ENCODE measurements around the gene MSLN.

MSLN gene

DNA sequence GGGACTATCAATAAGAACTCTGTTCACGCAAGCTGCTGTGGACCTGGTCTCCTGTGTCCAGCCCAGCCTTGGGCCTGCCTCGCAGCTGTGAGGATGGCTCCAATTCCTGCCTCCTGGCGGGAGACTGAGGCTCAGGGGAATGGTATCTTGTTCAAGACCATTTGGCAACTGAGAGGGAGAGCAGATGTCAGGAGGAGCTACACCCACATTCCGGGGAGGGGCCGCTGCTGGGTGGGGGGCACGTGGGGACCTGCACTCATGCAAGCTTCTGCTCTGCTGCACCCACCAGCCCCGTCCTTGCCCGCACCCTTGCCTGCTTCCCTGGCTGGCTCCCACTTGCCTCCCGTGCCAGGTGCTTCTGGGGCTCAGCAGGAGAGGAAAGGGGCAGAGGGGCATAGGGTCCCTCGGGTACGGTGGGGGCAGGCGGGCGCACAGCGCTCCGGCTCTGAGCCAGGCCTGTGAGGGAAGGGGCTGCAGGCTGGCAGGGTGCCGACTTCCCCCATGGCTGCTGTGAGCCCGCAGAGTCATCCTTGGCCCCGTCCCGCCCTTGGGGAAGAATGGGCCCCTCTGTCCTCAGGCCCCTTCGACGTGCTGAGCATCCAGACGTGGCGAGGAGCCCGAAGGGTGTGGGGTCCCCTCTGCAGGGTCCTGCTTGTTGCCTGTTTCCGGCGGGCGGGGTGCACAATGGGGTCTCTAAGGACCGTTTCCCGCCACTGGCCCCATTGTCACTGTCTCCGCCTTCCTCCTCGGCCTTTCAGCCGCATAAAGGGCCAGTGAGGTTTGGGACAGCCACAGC is 42.9 kb upstream of the MSLN start:
- no peak overlapping the region for H3K4me3 ChIP-seq (ENCODE audit: low read depth, low read length, poor library complexity, severe bottlenecking)
- no peaks in the 10 kb centered on the region for H3K9me2 ChIP-seq (ENCODE audit: low read depth, low read length)
- no peak overlapping the region for H3K9ac ChIP-seq (ENCODE audit: low read length)
- no peaks in the 10 kb centered on the region for H3K9me3 ChIP-seq (ENCODE audit: low read length)
- H2AFZ ChIP-seq (ENCODE audit: low read length) = no peak overlapping the region
- TF ChIP-seq, protein P1, sequence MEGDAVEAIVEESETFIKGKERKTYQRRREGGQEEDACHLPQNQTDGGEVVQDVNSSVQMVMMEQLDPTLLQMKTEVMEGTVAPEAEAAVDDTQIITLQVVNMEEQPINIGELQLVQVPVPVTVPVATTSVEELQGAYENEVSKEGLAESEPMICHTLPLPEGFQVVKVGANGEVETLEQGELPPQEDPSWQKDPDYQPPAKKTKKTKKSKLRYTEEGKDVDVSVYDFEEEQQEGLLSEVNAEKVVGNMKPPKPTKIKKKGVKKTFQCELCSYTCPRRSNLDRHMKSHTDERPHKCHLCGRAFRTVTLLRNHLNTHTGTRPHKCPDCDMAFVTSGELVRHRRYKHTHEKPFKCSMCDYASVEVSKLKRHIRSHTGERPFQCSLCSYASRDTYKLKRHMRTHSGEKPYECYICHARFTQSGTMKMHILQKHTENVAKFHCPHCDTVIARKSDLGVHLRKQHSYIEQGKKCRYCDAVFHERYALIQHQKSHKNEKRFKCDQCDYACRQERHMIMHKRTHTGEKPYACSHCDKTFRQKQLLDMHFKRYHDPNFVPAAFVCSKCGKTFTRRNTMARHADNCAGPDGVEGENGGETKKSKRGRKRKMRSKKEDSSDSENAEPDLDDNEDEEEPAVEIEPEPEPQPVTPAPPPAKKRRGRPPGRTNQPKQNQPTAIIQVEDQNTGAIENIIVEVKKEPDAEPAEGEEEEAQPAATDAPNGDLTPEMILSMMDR (IDR thresholded peaks at IDR 0.05; ENCODE audit: low read length) = no peak
- TF ChIP-seq EZH2 (IDR thresholded peaks at IDR 0.05; ENCODE audit: borderline replicate concordance, low read length) = no peak
- peaks cover 18% of the 10 kb centered on the region for H3K27me3 ChIP-seq (ENCODE audit: insufficient read depth, low read length)
- no peaks in the 10 kb centered on the region for H3F3A ChIP-seq (ENCODE audit: insufficient read depth, low read length)
- no peak overlapping the region for H3K4me2 ChIP-seq (ENCODE audit: low read length)
- peaks cover 34% of the 10 kb centered on the region for H3K4me1 ChIP-seq (ENCODE audit: insufficient read depth, low read length, severe bottlenecking)
- peaks cover 1% of the 10 kb centered on the region for H3K36me3 ChIP-seq (ENCODE audit: insufficient read depth, low read length)
- H3K27ac ChIP-seq (ENCODE audit: low read depth, low read length, poor library complexity, severe bottlenecking) = no peak overlapping the region
- H4K20me1 ChIP-seq (ENCODE audit: insufficient read depth, low read length) = no peaks in the 10 kb centered on the region
- H3K79me2 ChIP-seq (ENCODE audit: insufficient read depth, low read length) = no peaks in the 10 kb centered on the region

GRCh38 chr16:718389-718788 is 42.1 kb upstream of the MSLN start:
- H3K9me2 ChIP-seq (ENCODE audit: low read depth, low read length) = no peaks in the 10 kb centered on the region
- peaks cover 40% of the 10 kb centered on the region for H3K4me1 ChIP-seq (ENCODE audit: insufficient read depth, low read length, severe bottlenecking)
- no peaks in the 10 kb centered on the region for H3K79me2 ChIP-seq (ENCODE audit: insufficient read depth, low read length)
- H3K9ac ChIP-seq (ENCODE audit: low read length) = no peak overlapping the region
- no peak overlapping the region for H3K4me3 ChIP-seq (ENCODE audit: low read depth, low read length, poor library complexity, severe bottlenecking)
- TF ChIP-seq EZH2 (IDR thresholded peaks at IDR 0.05; ENCODE audit: borderline replicate concordance, low read length) = no peak
- TF ChIP-seq, protein P1 (IDR thresholded peaks at IDR 0.05; ENCODE audit: low read length) = no peak
- H3F3A ChIP-seq (ENCODE audit: insufficient read depth, low read length) = no peaks in the 10 kb centered on the region
- peaks cover 18% of the 10 kb centered on the region for H3K27me3 ChIP-seq (ENCODE audit: insufficient read depth, low read length)
- no peaks in the 10 kb centered on the region for H3K9me3 ChIP-seq (ENCODE audit: low read length)
- H2AFZ ChIP-seq (ENCODE audit: low read length) = no peak overlapping the region
- H3K36me3 ChIP-seq (ENCODE audit: insufficient read depth, low read length) = peaks cover 8% of the 10 kb centered on the region
- no peak overlapping the region for H3K4me2 ChIP-seq (ENCODE audit: low read length)
- no peak overlapping the region for H3K27ac ChIP-seq (ENCODE audit: low read depth, low read length, poor library complexity, severe bottlenecking)
- no peaks in the 10 kb centered on the region for H4K20me1 ChIP-seq (ENCODE audit: insufficient read depth, low read length)

GRCh38 chr16:718922-719321 is 41.6 kb upstream of the MSLN start:
- no peaks in the 10 kb centered on the region for H3F3A ChIP-seq (ENCODE audit: insufficient read depth, low read length)
- peaks cover 42% of the 10 kb centered on the region for H3K4me1 ChIP-seq (ENCODE audit: insufficient read depth, low read length, severe bottlenecking)
- H2AFZ ChIP-seq (ENCODE audit: low read length) = no peak overlapping the region
- H3K27me3 ChIP-seq (ENCODE audit: insufficient read depth, low read length) = peaks cover 18% of the 10 kb centered on the region
- no peak overlapping the region for H3K9ac ChIP-seq (ENCODE audit: low read length)
- H4K20me1 ChIP-seq (ENCODE audit: insufficient read depth, low read length) = no peaks in the 10 kb centered on the region
- no peaks in the 10 kb centered on the region for H3K9me3 ChIP-seq (ENCODE audit: low read length)
- no peak overlapping the region for H3K4me2 ChIP-seq (ENCODE audit: low read length)
- no peaks in the 10 kb centered on the region for H3K79me2 ChIP-seq (ENCODE audit: insufficient read depth, low read length)
- H3K4me3 ChIP-seq (ENCODE audit: low read depth, low read length, poor library complexity, severe bottlenecking) = no peak overlapping the region
- peaks cover 8% of the 10 kb centered on the region for H3K36me3 ChIP-seq (ENCODE audit: insufficient read depth, low read length)
- H3K9me2 ChIP-seq (ENCODE audit: low read depth, low read length) = no peaks in the 10 kb centered on the region
- H3K27ac ChIP-seq (ENCODE audit: low read depth, low read length, poor library complexity, severe bottlenecking) = no peak overlapping the region
- no peak for TF ChIP-seq EZH2 (IDR thresholded peaks at IDR 0.05; ENCODE audit: borderline replicate concordance, low read length)
- TF ChIP-seq, protein P1 (IDR thresholded peaks at IDR 0.05; ENCODE audit: low read length) = no peak

All from OCI-LY1 (cell line).